Limb (tissue), 2 donors: ENCODE measurements around the gene PGPEP1.
"Not testable (repeated sequence)": the region's sequence is repeated elsewhere in the genome, so short reads cannot be mapped to it uniquely, and the experiment has no call there.

Source experiments
- DNase-seq, 2 donors: peaks; one replicate each; pipeline ENCODE4 v3.0.0-alpha.2; 2016; ENCODE audit errors: extremely low spot score in 2 of 2

Gene PGPEP1

GRCh38 chr19:18308051-18308947 lies 32.1 kb upstream of the PGPEP1 start:
- no peak for DNase-seq

- DNase-seq = no peak
These were observed 31.5 kb upstream of the PGPEP1 start for GRCh38 chr19:18308948-18309325.

GRCh38 chr19:18309525-18310064 lies 30.8 kb upstream of the PGPEP1 start:
- DNase-seq = no peak

DNA sequence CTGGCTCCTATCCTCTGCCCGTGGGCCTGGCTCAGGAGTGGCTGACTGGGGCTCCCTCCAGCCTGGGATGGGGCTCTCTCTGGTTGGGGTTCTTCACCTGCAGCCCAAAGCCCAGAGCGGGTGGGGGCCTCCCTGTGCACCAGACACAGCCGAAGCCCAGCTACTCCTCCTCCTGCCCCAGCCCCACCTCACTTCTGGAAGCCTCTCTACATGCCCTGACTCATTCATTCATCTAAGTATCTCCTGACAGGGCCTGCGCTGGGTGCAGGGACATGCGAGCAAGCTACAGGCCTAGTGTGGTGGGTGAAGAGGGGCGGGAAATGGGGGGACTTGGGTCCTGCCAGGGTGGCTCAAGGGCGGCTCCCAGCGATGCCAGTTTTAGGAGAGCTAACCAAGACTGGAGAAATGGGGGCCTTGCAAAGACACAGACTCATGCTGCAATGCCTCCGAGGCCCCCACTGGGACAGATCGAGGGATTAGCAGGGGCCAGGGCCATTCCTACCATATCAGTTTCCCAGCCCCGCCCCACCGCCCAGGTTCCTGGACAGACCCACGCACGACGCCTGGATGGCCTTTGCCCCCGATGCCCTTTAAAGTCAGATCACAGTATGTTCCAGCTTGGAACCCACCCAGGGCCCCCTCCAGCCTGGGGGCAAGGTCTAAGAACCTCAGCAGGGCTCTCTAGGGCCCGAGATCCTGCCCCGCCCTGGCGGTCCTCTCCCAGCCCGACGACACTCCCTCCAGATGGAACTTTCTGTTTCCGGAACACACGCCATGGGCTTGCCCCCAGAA lies 30.1 kb upstream of the PGPEP1 start:
- no peak for DNase-seq

DNA sequence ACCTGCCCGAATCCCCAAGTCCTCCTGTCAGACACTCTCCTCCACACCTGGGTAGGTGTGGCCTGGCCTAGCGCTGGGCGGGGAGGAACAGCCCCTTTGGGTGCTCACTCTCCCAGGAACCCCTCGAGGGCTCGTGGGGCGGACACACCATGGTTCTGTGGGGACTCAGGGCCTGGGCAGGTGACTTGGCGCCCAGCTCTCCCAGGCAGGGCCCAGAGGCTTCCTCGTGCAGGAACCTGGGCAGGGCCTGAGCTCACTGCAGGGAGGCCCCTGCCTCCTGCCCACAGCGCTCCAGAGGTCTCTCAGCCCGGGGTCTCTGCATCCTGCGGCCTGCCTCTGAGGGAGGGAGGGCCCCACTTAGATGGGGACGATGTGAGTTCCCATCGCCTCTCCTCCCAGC lies 29.4 kb upstream of the PGPEP1 start:
- DNase-seq = no peak

DNA sequence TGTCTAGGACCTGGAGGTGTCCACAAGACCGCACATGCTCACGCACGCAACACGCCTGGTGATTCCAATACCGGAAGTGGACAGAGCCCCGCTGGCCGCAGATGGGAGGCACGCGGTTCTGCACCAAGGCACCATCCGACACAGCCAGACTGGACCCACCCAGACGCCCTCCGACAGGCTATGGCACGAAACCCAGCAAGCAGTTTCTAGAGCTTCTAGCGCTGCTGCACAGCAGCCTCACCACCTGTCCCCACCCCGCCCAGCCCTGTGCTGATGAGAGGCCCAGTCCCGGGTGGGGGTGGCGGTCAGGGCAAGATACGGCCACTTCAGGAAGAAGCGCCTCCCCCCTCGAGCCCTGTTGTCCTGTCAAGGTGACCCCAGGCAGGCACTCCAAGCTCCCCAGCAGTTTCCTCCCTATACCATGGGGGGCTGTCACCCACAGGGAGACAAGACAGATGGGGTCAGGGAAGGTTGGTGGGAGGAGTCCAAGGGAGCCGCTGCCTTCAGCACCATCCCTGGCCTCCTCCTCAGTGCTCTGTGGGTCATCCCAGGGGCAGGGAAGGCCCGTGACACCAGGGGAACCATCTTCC lies 28.8 kb upstream of the PGPEP1 start:
- no peak for DNase-seq

GRCh38 chr19:18312092-18312534 lies 28.3 kb upstream of the PGPEP1 start:
- no peak for DNase-seq

DNA sequence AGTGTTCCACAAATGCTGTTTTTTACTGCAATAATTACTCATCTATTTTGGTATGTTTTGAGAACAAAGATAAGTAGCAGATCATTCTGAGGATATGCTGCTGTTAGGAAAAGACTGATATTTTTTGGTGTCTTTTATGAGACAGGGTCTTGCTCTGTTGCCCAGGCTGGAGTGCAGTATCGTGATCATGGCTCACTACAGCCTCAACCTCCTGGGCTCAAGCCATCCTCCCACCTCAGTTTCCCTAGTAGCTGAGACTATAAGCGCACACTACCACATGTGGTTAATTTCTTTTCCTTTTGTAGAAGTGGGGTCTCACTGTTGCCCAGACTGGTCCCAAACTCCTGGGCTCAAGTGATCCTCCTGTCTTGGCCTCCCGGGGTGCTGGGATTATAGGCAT lies 27.0 kb upstream of the PGPEP1 start:
- DNase-seq = no peak

- no peak for DNase-seq
These were observed 22.2 kb upstream of the PGPEP1 start for GRCh38 chr19:18317961-18318800.

DNA sequence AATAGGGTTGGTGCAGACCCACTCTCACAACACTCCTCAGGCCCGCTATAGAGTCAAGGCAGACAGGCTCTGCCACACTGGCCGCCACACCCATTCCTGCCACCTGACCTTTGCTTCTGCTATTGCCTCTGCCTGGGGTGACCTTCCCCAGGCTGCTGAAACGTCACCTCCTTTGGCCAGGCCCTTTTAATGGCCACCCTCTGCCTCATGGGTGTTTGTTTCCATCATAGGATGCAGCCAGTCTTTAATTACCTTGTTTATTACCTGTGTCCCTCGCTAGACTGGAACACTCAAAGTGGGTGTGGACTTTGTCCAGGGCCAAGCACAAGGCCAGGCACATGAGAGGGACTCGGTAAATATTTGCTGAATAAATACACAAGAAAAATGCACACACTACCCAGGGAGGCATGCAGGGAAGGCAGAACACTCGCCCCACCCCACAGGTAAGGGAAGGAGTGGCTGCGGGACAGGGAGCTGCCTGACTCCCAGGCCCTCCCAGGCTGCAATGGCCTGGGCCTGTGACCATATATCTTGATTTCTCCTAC lies 20.7 kb upstream of the PGPEP1 start:
- no peak for DNase-seq

DNA sequence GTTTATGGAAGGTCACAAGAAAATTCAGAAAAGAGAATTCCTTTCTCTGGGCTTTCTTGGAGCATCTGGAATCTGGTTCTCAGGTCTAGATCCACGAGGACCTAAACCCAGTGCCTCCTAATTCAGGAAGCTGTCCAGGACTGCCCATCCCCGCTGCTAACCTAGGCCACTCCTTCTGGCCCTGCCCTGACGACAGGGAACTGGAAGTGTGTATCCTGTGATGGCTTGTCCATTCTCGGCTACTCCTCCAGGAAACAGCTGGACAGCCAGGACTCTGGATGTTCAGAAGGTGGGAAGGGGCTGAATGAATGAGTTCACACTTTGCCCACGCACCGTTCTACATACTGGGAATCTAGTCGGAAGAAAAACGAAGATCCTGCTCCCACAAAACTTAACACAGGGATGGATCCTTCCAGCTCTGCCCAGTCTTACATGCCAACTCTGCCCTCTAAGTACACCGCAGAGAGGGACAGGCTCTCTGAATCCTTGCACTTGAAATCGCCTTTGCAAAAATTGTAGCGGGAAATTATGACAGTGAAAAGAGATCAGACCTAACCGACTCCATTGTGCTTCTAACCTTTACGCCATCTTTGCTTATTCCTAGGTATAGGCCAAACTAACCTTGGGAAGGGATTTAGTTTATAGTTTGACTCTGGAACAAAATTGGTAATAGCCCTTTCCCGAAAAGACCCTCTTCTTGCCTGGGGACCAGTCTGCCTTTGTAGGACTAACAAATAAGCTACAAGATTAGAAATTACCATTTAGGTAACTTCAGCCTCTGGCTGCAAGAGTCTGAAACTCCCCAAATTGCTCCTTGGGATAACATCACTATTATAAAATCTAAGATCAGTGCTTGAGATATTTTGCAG lies 19.3 kb upstream of the PGPEP1 start:
- DNase-seq = no peak

DNA sequence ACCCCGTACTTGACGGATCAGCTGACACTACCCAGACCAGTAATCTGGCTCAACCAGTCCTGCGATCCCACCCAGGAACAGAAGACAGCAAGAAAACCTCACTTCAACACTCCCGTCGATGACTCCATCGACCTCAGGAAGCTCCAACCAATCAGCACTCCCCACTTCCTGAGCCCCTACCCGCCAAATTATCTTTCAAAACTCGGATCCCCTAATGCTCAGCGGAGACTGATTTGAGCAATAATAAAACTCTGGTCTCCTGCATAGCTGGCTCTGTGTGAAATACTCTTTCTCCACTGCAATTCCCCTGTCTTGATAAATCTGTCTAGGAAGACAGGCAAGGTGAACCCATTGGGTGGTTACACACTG lies 18.7 kb upstream of the PGPEP1 start:
- no peak for DNase-seq

- DNase-seq = peak in 1 of 2 donors; percentile 58
These were observed 18.1 kb upstream of the PGPEP1 start for GRCh38 chr19:18322318-18322758.

DNA sequence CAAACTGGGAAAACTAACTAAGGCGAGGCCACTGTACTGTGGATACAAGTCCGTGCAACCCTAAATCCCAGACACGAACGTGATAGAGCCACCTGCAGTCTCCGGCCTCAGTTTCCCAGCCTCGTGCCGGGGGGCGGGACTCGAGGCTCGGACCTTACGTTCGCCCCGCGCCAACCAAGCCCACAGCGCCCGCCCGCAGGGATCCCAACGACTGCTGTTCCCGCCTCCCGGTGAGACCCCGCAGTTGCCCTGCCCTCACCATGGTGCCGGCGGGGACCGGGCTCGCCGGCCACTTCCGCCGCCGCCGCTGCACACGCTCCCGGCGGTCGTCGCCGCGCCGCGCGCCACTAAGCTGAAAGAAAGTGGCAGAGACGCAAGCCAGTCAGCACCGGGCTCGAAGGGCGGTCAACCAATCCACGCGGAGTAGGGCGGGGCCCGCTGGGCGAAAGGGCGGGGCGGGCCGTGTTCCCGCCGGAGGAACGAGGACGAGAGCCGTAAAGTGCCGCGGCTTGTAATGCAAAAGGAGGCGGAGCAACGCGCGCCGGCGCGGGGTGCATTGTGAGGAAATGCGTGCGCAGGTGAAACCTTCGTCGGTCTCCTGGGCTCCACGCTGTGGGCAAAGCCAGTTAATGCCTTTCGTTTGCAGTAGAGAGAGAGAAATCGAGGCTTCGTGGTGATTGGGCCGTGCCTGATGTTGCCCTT lies 17.5 kb upstream of the PGPEP1 start, which contains the start of gene LSM4:
Gene LSM4 (minus strand): TSS at position 318 of the 702 bp plus-strand sequence. CDS start 56 bp downstream, at position 262.
- DNase-seq = peak; percentile 98 to 99

DNA sequence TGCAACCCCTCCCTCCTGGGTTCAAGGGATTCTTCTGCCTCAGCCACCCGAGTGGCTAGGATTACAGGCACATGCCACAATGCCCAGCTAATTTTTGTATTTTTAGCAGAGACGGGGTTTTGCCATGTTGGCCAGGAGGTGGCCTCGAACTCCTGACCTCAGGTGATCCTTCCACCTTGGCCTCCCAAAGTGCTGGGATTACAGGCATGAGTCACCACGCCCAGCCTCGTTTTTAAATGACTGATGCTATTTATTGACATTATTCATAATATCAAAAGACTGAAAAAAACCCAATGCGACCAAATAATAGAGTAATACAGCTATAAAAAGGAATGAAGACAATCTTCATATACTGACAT lies 16.0 kb upstream of the PGPEP1 start:
- DNase-seq = not testable (repeated sequence)

- no peak for DNase-seq
These were observed 13.6 kb upstream of the PGPEP1 start for GRCh38 chr19:18326772-18327171.

- peak; percentile 89 to 97 for DNase-seq
These were observed 11.9 kb upstream of the PGPEP1 start for GRCh38 chr19:18328340-18329034.

- DNase-seq = no peak
These were observed 11.4 kb upstream of the PGPEP1 start for GRCh38 chr19:18329035-18329376.
